ENCODE data around the gene HERC4. TPM values are rescaled to one million over a fixed set of nuclear protein-coding genes. Genes with fewer than 3 reads are reported as not detected.

Gene HERC4
- polyA plus RNA-seq, 1 donor from 2014 or later, result 45.6 TPM

DNA sequence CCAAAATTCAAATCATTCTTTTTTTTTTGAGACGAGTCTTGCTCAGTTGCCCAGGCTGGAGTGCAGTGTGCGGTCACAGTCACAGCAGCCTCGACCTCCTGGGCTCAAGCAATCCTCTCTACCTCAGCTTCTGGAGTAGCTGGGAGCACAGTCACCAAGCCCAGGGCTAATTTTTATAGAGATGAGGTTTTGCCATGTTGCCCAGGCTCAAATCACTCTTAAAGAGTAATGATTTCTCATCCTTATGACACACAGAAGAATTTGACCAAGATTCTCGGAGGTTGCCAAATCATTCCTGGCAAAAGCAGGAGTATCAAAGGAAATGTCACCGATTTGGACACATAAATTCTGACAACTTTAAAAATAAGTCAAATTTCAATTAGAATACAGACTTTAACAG, 151.5 kb downstream of the HERC4 start:
- Histone ChIP-seq H3K9me3 (ENCODE audit: low read length) (no peaks in the 10 kb centered on the region), H3F3A (ENCODE audit: insufficient read depth, low read length, poor library complexity, severe bottlenecking) (no peaks in the 10 kb centered on the region), H2AFZ (ENCODE audit: low read depth, low read length) (no peak overlapping the region), H3K9ac (ENCODE audit: low read length) (no peak overlapping the region), H3K4me3 (ENCODE audit: low read length) (no peak overlapping the region), H3K9me2 (ENCODE audit: insufficient read depth, low read length) (no peaks in the 10 kb centered on the region), H4K20me1 (ENCODE audit: insufficient read depth) (no peaks in the 10 kb centered on the region), H3K27ac (ENCODE audit: low read length) (no peak overlapping the region), H3K79me2 (replicated peaks; ENCODE audit: insufficient read depth, low read length) (no peaks in the 10 kb centered on the region), H3K36me3 (ENCODE audit: insufficient read depth, low read length) (no peaks in the 10 kb centered on the region), H3K27me3 (ENCODE audit: insufficient read depth, low read depth, low read length) (no peaks in the 10 kb centered on the region), H3K4me2 (ENCODE audit: low read length) (no peak overlapping the region)
- TF ChIP-seq, protein P1, sequence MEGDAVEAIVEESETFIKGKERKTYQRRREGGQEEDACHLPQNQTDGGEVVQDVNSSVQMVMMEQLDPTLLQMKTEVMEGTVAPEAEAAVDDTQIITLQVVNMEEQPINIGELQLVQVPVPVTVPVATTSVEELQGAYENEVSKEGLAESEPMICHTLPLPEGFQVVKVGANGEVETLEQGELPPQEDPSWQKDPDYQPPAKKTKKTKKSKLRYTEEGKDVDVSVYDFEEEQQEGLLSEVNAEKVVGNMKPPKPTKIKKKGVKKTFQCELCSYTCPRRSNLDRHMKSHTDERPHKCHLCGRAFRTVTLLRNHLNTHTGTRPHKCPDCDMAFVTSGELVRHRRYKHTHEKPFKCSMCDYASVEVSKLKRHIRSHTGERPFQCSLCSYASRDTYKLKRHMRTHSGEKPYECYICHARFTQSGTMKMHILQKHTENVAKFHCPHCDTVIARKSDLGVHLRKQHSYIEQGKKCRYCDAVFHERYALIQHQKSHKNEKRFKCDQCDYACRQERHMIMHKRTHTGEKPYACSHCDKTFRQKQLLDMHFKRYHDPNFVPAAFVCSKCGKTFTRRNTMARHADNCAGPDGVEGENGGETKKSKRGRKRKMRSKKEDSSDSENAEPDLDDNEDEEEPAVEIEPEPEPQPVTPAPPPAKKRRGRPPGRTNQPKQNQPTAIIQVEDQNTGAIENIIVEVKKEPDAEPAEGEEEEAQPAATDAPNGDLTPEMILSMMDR (IDR thresholded peaks at IDR 0.05; ENCODE audit: poor library complexity, severe bottlenecking), result no peak

DNA sequence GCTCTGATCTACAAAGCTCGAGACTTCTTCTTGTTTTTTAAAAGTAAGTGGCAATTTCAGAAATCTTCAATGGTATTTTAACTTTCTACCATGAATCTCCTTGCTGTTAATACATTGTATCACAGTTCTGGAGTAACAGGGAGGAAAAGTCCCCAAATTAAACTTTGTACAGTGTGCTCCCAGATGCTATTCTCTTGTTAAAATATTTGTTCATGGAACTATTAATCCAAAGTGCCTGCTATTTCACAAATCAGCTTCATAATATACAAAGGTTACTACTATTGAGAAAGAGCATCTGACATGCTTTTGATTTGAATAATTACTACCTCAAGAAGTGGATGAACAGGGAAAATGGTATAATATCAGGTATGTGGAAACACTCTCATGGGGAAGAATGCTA, 154.0 kb downstream of the HERC4 start:
- H3K4me3 ChIP-seq (ENCODE audit: low read length), result no peak overlapping the region
- H3K9me2 ChIP-seq (ENCODE audit: insufficient read depth, low read length), result no peaks in the 10 kb centered on the region
- H3K27ac ChIP-seq (ENCODE audit: low read length), result no peak overlapping the region
- H2AFZ ChIP-seq (ENCODE audit: low read depth, low read length), result no peak overlapping the region
- no peaks in the 10 kb centered on the region for H3K9me3 ChIP-seq (ENCODE audit: low read length)
- no peaks in the 10 kb centered on the region for H4K20me1 ChIP-seq (ENCODE audit: insufficient read depth)
- H3K27me3 ChIP-seq (ENCODE audit: insufficient read depth, low read depth, low read length), result no peaks in the 10 kb centered on the region
- H3K4me2 ChIP-seq (ENCODE audit: low read length), result no peak overlapping the region
- H3K9ac ChIP-seq (ENCODE audit: low read length), result no peak overlapping the region
- no peaks in the 10 kb centered on the region for H3K36me3 ChIP-seq (ENCODE audit: insufficient read depth, low read length)
- H3K79me2 ChIP-seq (replicated peaks; ENCODE audit: insufficient read depth, low read length), result no peaks in the 10 kb centered on the region
- no peak for TF ChIP-seq MXI1 (conservative IDR thresholded peaks at IDR 0.05; ENCODE audit: poor library complexity, severe bottlenecking)
- no peak for TF ChIP-seq POLR2AphosphoS5 (IDR thresholded peaks at IDR 0.05)
- TF ChIP-seq, protein P1 (IDR thresholded peaks at IDR 0.05; ENCODE audit: poor library complexity, severe bottlenecking), result no peak
- no peak for TF ChIP-seq EP300 (conservative IDR thresholded peaks at IDR 0.05; ENCODE audit: poor library complexity, severe bottlenecking)
- TF ChIP-seq TAF1 (IDR thresholded peaks at IDR 0.05; ENCODE audit: low read depth), result no peak
- TF ChIP-seq, protein P2, sequence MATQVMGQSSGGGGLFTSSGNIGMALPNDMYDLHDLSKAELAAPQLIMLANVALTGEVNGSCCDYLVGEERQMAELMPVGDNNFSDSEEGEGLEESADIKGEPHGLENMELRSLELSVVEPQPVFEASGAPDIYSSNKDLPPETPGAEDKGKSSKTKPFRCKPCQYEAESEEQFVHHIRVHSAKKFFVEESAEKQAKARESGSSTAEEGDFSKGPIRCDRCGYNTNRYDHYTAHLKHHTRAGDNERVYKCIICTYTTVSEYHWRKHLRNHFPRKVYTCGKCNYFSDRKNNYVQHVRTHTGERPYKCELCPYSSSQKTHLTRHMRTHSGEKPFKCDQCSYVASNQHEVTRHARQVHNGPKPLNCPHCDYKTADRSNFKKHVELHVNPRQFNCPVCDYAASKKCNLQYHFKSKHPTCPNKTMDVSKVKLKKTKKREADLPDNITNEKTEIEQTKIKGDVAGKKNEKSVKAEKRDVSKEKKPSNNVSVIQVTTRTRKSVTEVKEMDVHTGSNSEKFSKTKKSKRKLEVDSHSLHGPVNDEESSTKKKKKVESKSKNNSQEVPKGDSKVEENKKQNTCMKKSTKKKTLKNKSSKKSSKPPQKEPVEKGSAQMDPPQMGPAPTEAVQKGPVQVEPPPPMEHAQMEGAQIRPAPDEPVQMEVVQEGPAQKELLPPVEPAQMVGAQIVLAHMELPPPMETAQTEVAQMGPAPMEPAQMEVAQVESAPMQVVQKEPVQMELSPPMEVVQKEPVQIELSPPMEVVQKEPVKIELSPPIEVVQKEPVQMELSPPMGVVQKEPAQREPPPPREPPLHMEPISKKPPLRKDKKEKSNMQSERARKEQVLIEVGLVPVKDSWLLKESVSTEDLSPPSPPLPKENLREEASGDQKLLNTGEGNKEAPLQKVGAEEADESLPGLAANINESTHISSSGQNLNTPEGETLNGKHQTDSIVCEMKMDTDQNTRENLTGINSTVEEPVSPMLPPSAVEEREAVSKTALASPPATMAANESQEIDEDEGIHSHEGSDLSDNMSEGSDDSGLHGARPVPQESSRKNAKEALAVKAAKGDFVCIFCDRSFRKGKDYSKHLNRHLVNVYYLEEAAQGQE (IDR thresholded peaks at IDR 0.05; ENCODE audit: borderline replicate concordance), result no peak
- TF ChIP-seq SMC3 (conservative IDR thresholded peaks at IDR 0.05; ENCODE audit: poor library complexity), result no peak
- TF ChIP-seq EZH2 (IDR thresholded peaks at IDR 0.05; ENCODE audit: borderline replicate concordance, insufficient read depth, low read length, poor library complexity, severe bottlenecking), result no peak
- TF ChIP-seq RAD21 (conservative IDR thresholded peaks at IDR 0.05), result no peak
- H3F3A ChIP-seq (ENCODE audit: insufficient read depth, low read length, poor library complexity, severe bottlenecking), result no peaks in the 10 kb centered on the region
